GM19463 (cell line): ENCODE measurements around the gene WIPI1.

Source experiments
- ATAC-seq: cut with Tn5 transposase; IDR thresholded peaks from one replicate; pipeline ENCODE4 v1.9.1; 2021; ENCODE audit warnings: mild to moderate bottlenecking, moderate library complexity; ENCODE audit not compliant: unreplicated experiment

Gene WIPI1

DNA sequence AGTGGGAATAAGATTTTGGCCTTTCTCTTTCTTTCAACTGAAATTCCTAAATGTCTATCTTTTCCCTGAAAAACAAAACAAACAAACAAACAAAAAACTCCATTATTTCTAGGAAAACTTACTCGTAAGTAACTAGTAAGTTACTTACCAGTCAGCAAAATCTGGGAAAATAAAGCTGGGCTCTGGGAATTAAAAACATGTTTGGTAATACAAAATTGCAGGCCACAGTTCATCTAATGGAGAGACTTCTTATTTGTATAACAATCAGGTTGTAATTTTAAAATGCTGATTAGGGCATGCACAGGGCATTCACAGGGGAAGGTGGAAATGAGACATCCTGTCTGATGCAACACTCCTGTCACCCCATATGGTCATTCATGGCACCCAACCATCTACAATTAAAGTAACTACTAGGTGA is 3.8 kb upstream of the WIPI1 start:
- ATAC-seq = no peak

DNA sequence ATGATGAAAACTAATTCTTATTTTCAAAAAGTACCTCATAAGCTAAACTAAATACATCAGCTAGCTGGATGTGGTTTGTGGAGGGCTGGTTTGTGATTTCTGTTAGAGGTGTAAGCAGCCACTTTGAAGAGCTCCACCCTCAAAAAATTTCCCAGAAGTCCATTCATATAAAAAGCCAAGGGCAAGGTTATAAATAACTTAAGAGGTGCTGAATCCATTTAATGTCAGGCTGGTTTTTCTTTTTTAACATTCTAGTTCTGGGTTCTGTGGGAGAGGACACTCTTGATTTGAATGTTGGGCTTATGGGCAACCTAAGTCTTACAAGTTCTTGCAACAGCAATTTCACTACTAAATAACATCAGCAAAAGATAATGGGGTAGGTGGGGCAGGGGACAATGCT is 3.4 kb upstream of the WIPI1 start:
- ATAC-seq = no peak

DNA sequence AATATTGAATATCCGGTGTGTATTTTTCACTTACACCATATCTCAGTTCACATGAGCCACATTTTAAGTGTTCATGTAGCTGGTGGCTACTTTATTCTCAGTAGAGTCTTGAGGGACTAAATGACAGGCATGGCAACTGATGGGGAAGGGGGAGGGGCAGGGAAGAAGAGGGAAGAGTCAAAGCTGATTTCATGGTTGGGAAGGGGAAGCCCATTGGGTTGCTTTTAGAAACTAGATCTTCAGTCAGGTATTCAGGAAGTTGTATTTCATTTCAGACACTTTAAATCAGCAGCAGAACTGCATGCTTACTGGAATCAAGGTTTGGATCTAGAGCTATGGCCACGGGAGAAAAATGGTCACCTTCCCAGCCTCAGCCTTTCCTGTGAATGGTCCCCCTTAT is 2.9 kb upstream of the WIPI1 start:
- ATAC-seq = no peak

DNA sequence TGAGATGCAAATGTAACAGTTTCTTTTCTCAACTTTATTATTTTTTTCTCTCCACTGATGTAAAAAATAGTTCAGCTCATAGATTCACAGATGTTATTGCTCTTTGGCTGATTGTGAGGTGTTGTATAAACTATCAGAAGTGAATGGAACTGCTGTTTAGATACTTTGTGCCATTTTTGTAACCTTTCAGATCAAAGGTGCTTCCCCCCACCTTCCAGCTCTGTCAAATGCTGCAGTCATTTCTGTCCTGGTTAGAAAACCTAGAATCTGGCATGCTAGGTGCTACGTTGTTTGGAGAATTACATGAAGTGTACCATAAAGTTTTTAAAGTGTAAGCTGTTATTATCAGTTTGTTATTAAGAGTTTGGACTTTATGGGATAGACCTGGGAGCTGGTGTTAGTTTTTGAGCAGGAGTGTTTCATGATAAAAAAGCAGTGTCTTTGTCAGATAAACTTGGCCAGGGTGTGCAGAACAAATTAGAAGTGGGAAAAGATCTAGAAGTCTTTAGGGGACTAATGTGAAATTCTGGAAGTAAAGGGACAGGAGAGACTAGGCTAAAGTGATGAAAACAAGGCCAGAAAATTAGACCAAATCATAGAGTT is 1.8 kb upstream of the WIPI1 start:
- no peak for ATAC-seq

DNA sequence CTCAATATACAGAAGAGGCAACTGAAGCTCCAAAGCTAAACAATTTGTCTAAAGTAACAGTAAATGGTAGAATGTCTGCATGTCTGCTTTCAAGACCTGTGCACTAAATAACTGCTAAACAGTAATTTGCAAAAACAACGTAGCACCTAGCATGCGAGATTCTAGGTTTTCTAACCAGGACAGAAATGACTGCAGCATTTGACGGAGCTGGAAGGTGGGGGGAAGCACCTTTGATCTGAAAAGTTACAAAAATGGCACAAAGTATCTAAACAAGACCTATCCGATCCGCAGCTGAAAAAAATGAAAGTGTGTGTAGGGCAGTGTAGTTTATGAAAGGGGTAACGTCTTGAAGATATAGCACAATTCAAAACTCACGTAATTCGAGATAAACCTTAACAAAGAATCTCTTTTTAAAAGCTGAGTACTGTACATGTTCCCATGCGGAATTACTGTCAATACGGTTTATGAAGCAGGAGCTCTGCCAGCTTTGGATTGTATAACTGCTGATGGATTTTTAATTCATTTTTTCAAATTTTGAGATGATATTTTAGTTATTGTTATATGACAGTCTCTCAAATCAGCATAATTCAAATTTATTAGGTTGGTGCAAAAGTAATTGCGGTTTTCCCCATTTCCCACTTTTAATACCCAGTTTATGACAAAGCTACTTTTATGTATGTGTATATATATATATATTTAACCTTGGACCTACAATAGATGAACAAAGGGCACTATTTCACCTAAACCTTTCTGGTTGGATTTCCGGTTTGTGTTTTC is 1.2 kb upstream of the WIPI1 start:
- peak; percentile 10 for ATAC-seq

DNA sequence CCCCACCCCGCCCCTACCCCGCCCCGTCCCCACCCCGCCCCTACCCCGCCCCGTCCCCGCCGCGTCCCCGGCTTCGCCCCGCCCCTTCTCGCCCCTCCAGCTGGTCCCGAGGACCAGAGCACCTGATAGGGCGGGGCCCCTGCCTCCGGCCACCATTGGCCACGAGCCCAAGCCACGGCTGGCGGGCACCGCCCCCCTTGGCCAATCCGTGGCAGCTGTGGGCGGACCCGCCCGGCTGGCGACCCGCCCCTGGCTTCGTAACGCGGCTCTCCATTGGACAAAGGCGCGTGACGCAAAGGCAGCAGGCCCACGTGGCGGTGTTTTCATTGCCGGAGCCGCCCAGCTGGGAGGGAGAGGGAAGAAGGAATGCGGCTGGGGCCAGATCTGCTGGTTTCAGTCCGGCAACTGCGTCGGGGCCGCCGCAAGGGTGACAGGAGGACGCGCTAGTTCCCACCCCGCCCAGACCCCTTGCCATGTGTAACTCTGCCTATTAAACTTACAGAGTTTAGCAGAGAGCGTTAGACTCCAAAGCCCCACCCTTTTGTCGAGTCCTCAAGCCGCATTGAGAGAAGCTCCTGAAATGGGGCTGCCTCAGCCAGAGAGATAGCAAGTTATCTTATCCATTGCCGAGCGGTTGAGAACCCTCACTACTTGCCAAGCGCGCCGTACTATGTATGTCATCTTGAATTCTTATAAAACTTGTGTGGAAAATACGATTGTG is 403 bp upstream of the WIPI1 start:
- peak; percentile 66 for ATAC-seq

DNA sequence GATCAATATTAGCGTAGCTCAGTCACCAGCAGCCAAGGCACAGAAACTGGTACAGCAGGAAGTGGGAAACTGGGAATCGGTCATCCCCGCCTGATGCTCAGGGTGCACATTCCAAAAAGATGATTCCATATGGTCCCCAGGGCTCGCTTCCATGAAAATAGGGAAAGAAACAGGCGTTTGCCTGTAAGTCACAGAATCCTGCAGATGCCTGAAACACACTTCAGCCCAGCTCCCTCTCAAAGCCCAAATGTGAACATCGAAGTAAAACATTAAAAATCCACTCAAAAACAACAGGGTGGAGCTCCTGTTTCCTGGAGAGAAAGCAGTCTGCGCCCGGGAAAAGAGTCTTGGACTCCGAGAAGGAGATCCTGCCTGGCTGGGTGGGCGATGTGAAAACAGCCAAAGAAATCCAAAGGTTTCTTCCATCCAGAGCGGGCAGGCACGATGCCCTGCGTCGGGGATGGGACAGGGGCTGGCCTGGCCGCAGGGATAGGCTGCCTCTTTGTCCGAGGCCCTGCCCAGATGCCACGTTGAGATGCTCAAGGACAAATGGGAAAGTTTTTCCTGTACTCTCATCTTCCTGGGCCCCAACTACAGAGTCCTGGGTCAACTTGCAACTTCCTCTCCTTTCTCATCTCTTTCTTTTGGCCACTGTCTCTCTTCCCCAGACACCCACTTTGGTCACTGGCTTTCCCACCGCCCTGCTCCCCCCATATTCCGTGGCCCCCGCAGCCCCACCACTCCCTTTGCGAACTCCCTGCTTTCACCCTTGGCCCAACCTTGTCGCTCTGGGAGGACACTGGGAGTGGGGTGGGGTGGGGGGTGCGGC is 743 bp downstream of the WIPI1 start:
- no peak for ATAC-seq

DNA sequence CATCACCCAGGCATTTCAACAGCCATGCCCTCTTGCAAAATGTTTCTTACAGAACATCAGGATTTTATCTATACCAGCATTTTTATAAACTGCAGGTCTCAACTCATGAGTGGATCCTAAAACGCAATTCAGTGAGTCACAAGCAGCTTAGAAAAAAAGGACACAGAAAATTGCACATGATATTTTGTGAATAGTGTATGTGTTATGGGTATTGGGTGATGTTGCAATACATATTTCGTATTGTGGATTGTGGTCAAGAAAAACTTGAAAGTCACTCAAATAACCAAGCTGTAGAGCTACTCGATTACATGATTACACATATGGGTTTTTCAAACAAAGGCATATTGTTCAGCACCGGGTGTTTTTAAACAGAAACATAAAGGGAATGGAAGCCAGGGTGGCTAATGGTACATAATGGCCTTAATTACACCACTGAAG is 1.4 kb downstream of the WIPI1 start:
- ATAC-seq = no peak

DNA sequence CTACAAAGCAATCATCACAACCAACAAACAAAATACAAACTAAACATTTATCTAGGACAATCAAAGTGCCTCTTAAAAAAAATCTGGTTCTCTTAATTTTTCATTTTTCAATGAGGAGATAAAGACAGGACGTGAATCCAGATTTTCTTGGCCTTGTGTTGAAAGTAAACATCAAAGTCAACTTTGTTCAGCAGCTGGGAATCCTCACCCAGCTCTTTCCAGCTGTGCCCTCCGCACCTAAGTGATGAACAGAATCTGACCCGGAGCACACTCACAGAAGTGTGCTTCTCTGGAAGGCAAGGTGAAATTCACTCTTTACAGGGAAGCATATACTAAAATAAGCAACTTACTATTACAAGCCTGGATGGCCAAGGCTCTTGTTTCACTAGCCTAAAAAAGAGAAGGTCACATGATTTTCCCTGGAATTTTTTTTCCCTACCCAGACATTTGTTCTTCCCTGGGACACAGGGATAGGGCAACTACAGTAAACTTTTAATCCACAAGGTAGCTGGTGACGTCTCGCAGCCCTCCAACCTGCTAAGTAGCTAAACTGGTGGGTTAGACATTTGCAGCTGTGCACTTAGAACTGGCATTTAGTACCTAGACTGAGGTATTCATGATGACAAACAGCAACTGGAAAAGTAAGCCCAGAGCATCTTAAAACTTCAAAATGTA is 3.2 kb downstream of the WIPI1 start:
- ATAC-seq = no peak

DNA sequence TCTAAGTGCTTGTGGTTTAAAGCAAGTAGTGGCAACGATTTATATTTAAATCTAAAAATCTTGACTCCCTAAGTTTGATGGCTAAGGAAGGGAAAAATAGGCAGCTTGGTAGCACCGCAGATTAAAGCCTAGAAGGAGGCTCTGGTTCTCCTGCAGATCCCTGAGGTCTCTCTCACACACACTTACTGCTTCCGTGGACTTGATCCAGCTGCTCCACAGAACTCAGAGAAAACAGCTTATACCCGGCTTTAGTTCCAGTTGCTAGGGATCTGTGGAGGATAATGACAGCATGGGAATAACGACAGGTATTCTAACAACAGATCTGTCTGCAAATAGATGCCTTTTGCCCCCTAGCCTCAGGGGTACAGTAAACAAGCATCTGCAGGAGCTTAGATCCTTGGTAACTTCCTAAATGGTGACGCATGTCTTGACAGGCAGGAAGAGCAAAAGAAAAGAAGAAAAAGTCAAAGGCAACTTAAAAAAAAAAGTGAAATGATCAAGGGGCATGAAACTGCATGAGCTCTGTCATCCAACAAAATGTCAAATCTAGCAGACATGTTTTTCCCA is 4.5 kb downstream of the WIPI1 start:
- no peak for ATAC-seq

DNA sequence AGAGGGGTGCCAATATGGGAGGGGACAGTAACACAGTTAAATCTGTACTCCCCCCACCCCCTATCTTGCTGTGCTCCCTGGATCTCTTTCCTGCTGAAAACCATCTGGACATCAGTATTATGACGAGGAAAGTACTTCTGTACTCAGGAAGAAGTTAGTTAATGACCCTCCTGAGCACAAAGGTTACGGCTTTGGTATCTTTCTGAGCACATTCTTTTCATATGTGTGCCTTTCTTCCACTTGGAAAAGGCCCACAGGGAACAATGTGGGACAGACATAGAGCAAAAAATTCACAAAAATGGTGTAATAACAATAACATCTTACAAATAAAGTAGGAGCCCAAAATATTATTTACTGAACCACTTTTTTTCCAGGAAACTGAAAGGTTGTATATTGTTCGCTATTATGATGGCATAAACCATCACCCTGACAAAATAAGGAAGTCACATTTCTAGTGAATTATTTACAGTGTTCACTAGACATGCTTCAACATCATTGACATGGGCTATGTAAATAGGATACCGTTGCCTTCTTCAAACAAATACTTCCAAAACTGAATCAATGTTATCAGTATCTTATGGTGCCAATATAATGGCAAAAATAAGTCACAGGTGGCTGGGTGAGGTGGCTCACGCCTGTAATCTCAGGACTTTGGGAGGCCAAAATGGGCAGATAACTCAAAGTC is 5.5 kb downstream of the WIPI1 start:
- no peak for ATAC-seq

DNA sequence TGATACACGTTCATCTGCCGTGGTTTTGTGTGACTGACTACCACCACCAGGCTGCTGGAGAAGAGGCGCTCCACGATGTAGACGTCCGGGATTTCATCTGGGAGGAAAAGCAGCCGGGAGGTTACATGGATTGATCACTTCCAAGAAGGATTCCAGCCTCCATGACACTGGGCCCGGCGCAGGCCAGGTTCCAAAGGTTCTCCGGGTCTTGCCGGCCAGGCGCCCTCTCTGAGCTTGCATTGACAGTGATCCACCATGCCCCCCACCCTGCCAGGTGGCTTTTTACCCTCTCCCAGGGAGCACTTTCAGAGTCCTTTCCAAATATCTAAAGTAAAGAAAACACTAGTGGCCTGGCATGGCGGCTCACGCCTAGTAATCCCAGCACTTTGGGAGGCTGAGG is 6.5 kb downstream of the WIPI1 start:
- ATAC-seq = no peak

DNA sequence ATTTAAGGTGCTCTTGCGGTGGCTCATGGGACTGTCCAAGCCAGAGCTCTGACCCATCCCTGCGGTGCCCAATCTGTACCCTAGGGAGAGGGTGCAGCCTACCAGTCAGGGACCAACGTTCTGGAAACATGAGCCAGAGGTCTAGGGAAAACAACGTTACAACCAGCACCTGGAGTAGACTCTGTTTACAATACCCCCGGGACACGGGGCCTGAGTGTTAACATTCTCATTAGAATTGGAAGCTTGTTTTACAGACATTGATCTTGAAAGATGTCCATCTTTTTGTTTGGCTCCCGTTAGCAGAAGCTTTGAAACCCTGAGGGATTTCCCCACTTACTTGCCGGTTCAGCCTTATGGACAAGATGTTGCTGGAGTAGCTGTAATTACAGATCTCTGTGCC is 6.9 kb downstream of the WIPI1 start:
- ATAC-seq = no peak

DNA sequence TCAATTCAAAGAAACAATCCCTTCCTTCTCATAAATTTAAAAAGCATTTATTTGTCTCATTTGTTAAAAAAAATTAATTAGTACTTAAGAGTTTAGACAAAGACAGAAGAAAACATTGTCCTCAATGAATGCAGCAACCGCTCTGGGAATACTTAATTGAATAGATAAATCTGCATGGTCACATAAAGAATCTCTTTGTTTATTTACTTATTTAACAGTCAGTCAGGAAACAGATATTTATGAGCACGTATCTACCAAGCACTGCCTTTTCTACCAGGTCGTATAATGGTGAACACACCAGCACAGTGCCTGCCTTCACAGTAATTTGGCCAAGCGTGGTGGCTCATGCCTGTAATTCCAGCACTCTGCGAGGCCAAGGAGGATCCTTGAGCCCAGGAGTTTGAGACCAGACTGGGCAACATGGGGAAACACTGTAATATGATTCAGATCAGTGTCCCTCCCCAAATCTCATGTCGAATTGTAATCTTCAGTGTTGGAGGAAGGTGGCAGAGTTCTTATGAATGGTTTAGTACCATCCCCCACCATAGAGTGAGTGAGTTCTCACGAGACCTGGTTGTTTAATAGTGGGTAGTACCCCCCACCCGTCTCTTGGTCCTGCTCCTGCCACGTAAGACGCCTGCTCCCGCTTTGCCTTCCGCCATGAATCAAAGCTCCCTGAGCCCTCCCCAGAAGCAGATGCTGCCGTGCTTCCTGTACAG is 8.1 kb downstream of the WIPI1 start:
- no peak for ATAC-seq

DNA sequence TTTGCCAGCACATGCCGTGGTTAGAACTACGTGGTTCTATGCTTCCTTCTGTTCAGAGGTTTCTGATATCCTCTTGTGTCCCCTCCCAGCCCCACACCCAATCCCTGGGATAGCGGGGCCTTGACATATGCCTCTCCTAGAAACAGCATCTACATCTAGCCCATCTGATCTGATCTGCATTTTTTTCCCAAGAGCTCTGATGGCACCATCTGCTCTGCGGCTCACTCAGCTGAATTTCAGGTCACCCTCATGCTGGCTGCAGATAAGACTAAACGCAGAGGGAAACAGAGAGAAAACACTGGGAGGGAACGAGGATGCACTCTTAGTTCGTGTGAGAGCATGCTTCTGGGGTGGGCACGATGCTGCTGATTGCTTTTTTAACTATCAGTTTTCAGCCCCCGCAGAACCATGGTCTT is 10.7 kb downstream of the WIPI1 start:
- no peak for ATAC-seq

DNA sequence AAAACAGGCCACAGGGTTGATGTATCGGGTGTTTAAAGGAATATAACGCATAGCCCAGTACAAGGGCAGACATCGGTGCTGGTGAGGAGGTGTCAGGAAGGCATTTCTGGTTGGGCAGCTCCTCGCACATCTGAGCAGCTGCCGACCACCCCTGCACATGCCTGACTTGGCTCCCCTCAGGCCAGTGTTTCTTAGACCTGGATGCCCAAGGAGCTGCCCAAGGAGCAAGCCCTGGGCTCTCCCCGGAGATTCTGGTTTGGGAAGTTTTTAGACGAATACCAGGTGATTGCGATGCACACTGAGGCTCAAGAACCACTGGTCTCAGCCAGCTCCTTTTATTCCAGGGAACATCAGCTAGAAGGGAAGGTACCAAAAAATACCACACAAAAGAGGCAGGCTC is 11.6 kb downstream of the WIPI1 start:
- no peak for ATAC-seq

DNA sequence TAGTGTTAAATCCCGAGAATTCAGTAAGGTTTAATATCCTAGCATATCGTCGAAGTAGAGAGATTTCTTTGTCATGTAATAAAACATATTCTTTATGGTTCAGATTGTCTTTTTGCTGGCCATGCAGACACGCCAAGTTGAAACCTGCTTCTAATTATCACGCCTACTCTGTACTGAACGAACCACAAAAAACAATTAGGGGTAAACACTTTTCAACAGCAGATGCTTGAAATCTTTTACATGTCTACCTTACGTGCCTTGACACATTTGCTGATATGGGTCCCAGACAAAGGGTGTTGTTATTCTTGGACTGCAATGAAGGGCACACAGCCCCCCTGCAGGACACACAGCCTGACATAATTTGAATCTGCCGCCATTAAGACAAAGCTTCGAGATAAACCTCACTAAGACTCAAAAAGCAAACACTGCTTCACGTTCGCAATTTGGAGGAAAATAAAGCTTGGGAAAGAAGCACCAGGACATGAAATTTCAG is 13.3 kb downstream of the WIPI1 start:
- ATAC-seq = no peak

DNA sequence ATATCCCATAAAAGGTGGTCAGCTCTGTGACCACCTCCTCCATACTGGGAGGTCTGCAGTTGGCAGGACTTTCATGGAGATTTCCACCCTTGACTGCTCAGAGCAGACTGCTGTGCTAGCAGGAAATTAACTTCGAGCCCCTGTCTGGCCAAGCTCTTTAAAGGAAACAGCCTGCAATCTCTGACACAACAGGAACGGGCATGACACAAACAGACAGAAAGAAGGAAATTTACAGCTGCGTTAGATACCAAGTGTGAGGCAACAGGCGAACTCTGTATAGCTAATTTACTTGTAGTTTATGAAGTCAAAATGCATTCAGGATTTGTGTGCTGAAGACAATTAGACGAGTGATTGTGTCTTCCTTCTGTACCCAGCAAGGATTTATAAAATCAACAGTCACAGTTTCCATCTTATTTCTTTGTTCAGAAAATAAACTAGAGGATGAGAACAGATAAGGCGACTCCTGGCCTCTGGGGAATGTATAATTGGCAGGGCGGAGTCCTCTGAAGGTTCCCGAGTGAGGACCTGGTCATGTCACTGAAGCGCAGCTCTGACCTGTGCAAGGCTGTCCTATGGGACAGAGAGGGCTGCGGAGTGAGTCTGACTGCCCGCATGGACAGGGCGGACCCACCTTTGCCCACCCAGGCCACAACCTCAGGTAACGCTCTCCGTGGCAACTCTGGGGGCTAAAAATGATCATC is 16.1 kb downstream of the WIPI1 start:
- ATAC-seq = no peak
